Measurements from ENCODE around the gene DNMBP.
A peak's percentile ranks its signal among the peaks of the same experiment; 100 is the strongest.
"Not testable (repeated sequence)": the region's sequence is repeated elsewhere in the genome, so short reads cannot be mapped to it uniquely, and the experiment has no call there.

Gene DNMBP

DNA sequence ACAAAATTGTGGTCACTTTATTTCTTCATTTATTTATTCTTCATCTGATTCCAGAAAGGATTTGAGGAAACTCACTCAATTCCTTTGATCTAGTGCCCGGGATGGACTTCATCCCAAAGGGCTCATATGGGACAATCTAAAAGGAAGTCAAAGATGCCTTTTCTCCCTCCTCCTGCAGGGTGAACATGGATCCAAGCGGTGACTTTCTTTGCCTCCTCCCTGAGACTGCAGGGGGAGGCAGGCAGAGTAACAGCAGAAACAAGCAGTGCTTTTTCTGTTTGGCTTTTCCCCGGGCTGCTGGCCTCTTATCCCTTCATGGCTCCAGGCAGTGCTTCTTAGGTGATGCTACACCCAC lies 10.0 kb upstream of the DNMBP start:
- H3K36me3 ChIP-seq (ENCODE audit: insufficient read depth, insufficient read length, low read length), result no peaks in the 10 kb centered on the region
- no peaks in the 10 kb centered on the region for H3K9me3 ChIP-seq (ENCODE audit: insufficient read depth, low read length)
- no peak overlapping the region for H3K4me3 ChIP-seq (ENCODE audit: insufficient read length, low read depth)
- no peaks in the 10 kb centered on the region for H3K4me1 ChIP-seq (ENCODE audit: insufficient read depth, insufficient read length)
- TF ChIP-seq ZNF274 (IDR thresholded peaks at IDR 0.05; ENCODE audit: low read depth, low read length), result no peak
- TF ChIP-seq SUZ12 (IDR thresholded peaks at IDR 0.05; ENCODE audit: extremely low read depth, insufficient read depth, insufficient read length), result no peak
- no peak for TF ChIP-seq YY1 (IDR thresholded peaks at IDR 0.05; ENCODE audit: insufficient read depth, insufficient read length)
- H3K27me3 ChIP-seq (ENCODE audit: insufficient read depth, insufficient read length), result no peaks in the 10 kb centered on the region
- DNase-seq (ENCODE audit: low read depth, low spot score), result no peak
- no peak overlapping the region for H3K9ac ChIP-seq (ENCODE audit: insufficient read length, low read depth)

GRCh38 chr10:100014071-100014762 lies 4.5 kb upstream of the DNMBP start:
- H3K27me3 ChIP-seq (ENCODE audit: insufficient read depth, insufficient read length), result peaks cover 12% of the 10 kb centered on the region
- TF ChIP-seq ZNF274 (IDR thresholded peaks at IDR 0.05; ENCODE audit: low read depth, low read length), result no peak
- no peaks in the 10 kb centered on the region for H3K36me3 ChIP-seq (ENCODE audit: insufficient read depth, insufficient read length, low read length)
- no peaks in the 10 kb centered on the region for H3K9me3 ChIP-seq (ENCODE audit: insufficient read depth, low read length)
- no peak overlapping the region for H3K9ac ChIP-seq (ENCODE audit: insufficient read length, low read depth)
- H3K4me3 ChIP-seq (ENCODE audit: insufficient read length, low read depth), result no peak overlapping the region
- no peaks in the 10 kb centered on the region for H3K4me1 ChIP-seq (ENCODE audit: insufficient read depth, insufficient read length)
- no peak for DNase-seq (ENCODE audit: low read depth, low spot score)

DNA sequence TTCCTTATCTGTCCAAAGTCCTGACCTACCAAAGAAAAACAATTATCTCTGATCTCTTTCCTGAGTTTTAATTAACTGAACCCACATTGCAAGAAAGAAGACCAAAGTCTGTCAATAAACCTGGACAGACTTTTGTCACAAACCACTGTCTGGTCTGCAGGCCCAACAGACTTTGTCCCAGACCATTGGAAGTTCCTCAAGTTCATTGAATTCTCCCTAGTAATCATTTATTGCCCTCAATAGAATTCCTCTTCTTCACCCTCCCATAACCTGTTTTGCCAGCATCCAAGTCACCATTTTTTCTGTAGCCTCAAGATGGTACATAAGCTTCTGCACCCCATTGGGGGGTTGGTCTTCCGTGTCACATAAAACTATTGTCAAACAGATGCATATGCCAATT lies 3.9 kb upstream of the DNMBP start:
- TF ChIP-seq SUZ12 (IDR thresholded peaks at IDR 0.05; ENCODE audit: extremely low read depth, insufficient read depth, insufficient read length) (no peak), ZNF274 (IDR thresholded peaks at IDR 0.05; ENCODE audit: low read depth, low read length) (no peak), YY1 (IDR thresholded peaks at IDR 0.05; ENCODE audit: insufficient read depth, insufficient read length) (no peak)
- Histone ChIP-seq H3K9ac (ENCODE audit: insufficient read length, low read depth) (no peak overlapping the region), H3K36me3 (ENCODE audit: insufficient read depth, insufficient read length, low read length) (no peaks in the 10 kb centered on the region), H3K27me3 (ENCODE audit: insufficient read depth, insufficient read length) (peaks cover 16% of the 10 kb centered on the region), H3K4me1 (ENCODE audit: insufficient read depth, insufficient read length) (no peaks in the 10 kb centered on the region), H3K9me3 (ENCODE audit: insufficient read depth, low read length) (no peaks in the 10 kb centered on the region), H3K4me3 (ENCODE audit: insufficient read length, low read depth) (no peak overlapping the region)
- DNase-seq (ENCODE audit: low read depth, low spot score), result no peak

- peaks cover 18% of the 10 kb centered on the region for H3K27me3 ChIP-seq (ENCODE audit: insufficient read depth, insufficient read length)
- H3K36me3 ChIP-seq (ENCODE audit: insufficient read depth, insufficient read length, low read length); H3K9ac ChIP-seq (ENCODE audit: insufficient read length, low read depth); H3K4me1 ChIP-seq (ENCODE audit: insufficient read depth, insufficient read length); H3K9me3 ChIP-seq (ENCODE audit: insufficient read depth, low read length); H3K4me3 ChIP-seq (ENCODE audit: insufficient read length, low read depth); DNase-seq (ENCODE audit: low read depth, low spot score): not testable (repeated sequence)
Observed at GRCh38 chr10:100011906-100012305, 2.2 kb upstream of the DNMBP start.

DNA sequence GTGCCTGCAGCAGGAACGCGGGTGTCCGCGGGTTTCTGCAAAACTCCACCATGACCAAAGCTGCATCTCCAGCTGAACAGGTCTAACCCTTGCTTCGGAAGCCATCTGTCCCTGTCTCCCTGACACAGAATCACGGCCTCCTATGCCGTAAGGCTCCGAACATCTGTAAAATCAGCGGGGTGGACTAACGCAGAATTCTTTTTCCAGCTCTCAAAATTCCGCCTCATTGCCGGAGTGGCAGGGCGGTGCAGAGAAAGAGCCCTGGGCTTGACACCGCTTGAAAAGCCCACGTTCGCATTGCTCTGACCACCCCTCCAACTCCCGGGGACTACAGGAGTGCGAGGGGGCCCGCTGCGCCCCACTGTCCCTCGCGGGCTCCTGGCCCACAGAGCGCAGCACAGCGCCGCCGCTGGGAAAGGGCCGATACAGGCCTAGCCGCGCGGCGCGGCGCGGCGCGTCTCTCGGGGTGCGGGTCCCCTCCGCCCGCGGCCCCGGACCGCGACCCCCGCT lies 409 bp downstream of the DNMBP start:
- Histone ChIP-seq H3K9me3 (ENCODE audit: insufficient read depth, low read length) (no peaks in the 10 kb centered on the region), H3K4me3 (ENCODE audit: insufficient read length, low read depth) (peak overlapping the region; percentile 78), H3K9ac (ENCODE audit: insufficient read length, low read depth) (peak overlapping the region; percentile 88), H3K36me3 (ENCODE audit: insufficient read depth, insufficient read length, low read length) (no peaks in the 10 kb centered on the region), H3K27me3 (ENCODE audit: insufficient read depth, insufficient read length) (peaks cover 18% of the 10 kb centered on the region), H3K4me1 (ENCODE audit: insufficient read depth, insufficient read length) (peaks cover 5% of the 10 kb centered on the region)
- TF ChIP-seq YY1 (IDR thresholded peaks at IDR 0.05; ENCODE audit: insufficient read depth, insufficient read length) (no peak), ZNF274 (IDR thresholded peaks at IDR 0.05; ENCODE audit: low read depth, low read length) (no peak), SUZ12 (IDR thresholded peaks at IDR 0.05; ENCODE audit: extremely low read depth, insufficient read depth, insufficient read length) (no peak)
- DNase-seq (ENCODE audit: low read depth, low spot score), result no peak

- Histone ChIP-seq H3K27me3 (ENCODE audit: insufficient read depth, insufficient read length) (peaks cover 18% of the 10 kb centered on the region), H3K9ac (ENCODE audit: insufficient read length, low read depth) (peak overlapping the region; percentile 88), H3K4me3 (ENCODE audit: insufficient read length, low read depth) (peak overlapping the region; percentile 78), H3K4me1 (ENCODE audit: insufficient read depth, insufficient read length) (peaks cover 5% of the 10 kb centered on the region), H3K36me3 (ENCODE audit: insufficient read depth, insufficient read length, low read length) (no peaks in the 10 kb centered on the region), H3K9me3 (ENCODE audit: insufficient read depth, low read length) (no peaks in the 10 kb centered on the region)
- TF ChIP-seq YY1 (IDR thresholded peaks at IDR 0.05; ENCODE audit: insufficient read depth, insufficient read length), result no peak
- no peak for TF ChIP-seq SUZ12 (IDR thresholded peaks at IDR 0.05; ENCODE audit: extremely low read depth, insufficient read depth, insufficient read length)
- TF ChIP-seq ZNF274 (IDR thresholded peaks at IDR 0.05; ENCODE audit: low read depth, low read length), result no peak
- DNase-seq (ENCODE audit: low read depth, low spot score), result no peak
Observed at GRCh38 chr10:100008708-100009282, 952 bp downstream of the DNMBP start.

DNA sequence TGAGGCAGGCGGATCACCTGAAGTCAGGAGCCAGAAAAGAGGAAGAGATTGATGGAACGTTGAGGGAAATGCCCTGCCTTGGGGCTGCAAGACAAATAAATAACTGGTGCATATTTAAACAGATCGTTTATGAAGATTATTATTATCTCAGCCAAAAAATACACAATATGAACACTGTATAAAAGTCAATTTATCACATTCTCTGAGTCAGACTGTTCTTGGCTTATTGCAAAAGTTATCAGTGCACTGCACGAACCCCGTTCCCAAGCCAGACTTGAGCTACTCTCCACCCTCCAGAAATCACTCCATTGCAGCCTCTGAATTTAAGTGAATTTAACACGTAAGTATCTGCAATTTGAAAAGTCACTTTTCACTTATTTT lies 1.6 kb downstream of the DNMBP start:
- Histone ChIP-seq H3K4me3 (ENCODE audit: insufficient read length, low read depth) (peak overlapping the region; percentile 78), H3K9ac (ENCODE audit: insufficient read length, low read depth) (peak overlapping the region; percentile 36), H3K4me1 (ENCODE audit: insufficient read depth, insufficient read length) (peaks cover 5% of the 10 kb centered on the region), H3K36me3 (ENCODE audit: insufficient read depth, insufficient read length, low read length) (no peaks in the 10 kb centered on the region), H3K9me3 (ENCODE audit: insufficient read depth, low read length) (no peaks in the 10 kb centered on the region), H3K27me3 (ENCODE audit: insufficient read depth, insufficient read length) (peaks cover 18% of the 10 kb centered on the region)
- TF ChIP-seq YY1 (IDR thresholded peaks at IDR 0.05; ENCODE audit: insufficient read depth, insufficient read length), result no peak
- TF ChIP-seq ZNF274 (IDR thresholded peaks at IDR 0.05; ENCODE audit: low read depth, low read length), result no peak
- no peak for TF ChIP-seq SUZ12 (IDR thresholded peaks at IDR 0.05; ENCODE audit: extremely low read depth, insufficient read depth, insufficient read length)
- no peak for DNase-seq (ENCODE audit: low read depth, low spot score)

Data from NT2/D1 (cell line).